RWPE1 (cell line): ENCODE measurements around the gene TNFRSF25.
A peak's percentile ranks its signal among the peaks of the same experiment; 100 is the strongest.

Source experiments
- CTCF ChIA-PET: fragments of 350-600 bp; sonication (Branson Sonifier 250); formaldehyde crosslinking; extraction: SDS; loops from one replicate; lab custom pipeline; 2021; lab: Yijun Ruan, JAX
- POLR2A ChIA-PET: fragments of 400-600 bp; formaldehyde crosslinking; extraction: SDS; loops from one replicate; lab custom pipeline; 2020; ENCODE audit warnings: antibody characterized with exemption; ENCODE audit not compliant: low non-redundant PET; lab: Yijun Ruan, JAX
- DNase-seq: peaks from one replicate; pipeline ENCODE4 v3.0.0; 2012; ENCODE audit warnings: low spot score
- H3K27ac ChIP-seq: fragments of 450-650 bp; 2 replicates; pipeline ENCODE4 v1.5.1; 2017
- CTCF ChIP-seq: fragments of 450-650 bp; conservative IDR thresholded peaks from 2 replicates; pipeline ENCODE4 v1.5.1; 2017; ENCODE audit warnings: low read depth, mild to moderate bottlenecking

Gene TNFRSF25

GRCh38 chr1:6466023-6466422 is at the start of gene TNFRSF25:
TSS of gene TNFRSF25 (minus strand) at chr1:6466173. CDS start at chr1:6466107, 66 bp downstream.
- ChIA-PET CTCF (interaction anchor here (0.6 kb wide), 1 partner anchor 168 kb away, joined by 3 read pairs; no protein-coding TSS in a partner anchor), POLR2A (no interaction called here)
- no peak for DNase-seq
- no peak for TF ChIP-seq CTCF
- H3K27ac ChIP-seq = peak within 1 kb of the TSS; percentile 52

GRCh38 chr1:6515771-6516170 is 49.8 kb upstream of the TNFRSF25 start:
- POLR2A ChIA-PET = no interaction called here
- TF ChIP-seq CTCF = no peak
- no peak for DNase-seq
- CTCF ChIA-PET = no interaction called here
- H3K27ac ChIP-seq = peak overlapping the region; percentile 20; the same call in 1 of the 2 replicates

- ChIA-PET POLR2A (no interaction called here), CTCF (interaction anchor here (1.0 to 1.3 kb wide), 2 partner anchors 8 to 10 kb away, joined by 3 to 6 read pairs; no protein-coding TSS in a partner anchor)
- no peak for DNase-seq
- no peak for TF ChIP-seq CTCF
- peak overlapping the region; percentile 15; the same call in 1 of the 2 replicates for H3K27ac ChIP-seq
These were observed 47.4 kb upstream of the TNFRSF25 start for GRCh38 chr1:6513320-6513801.

GRCh38 chr1:6512908-6513280 is 46.9 kb upstream of the TNFRSF25 start:
- CTCF ChIA-PET = interaction anchor here (1.0 to 1.3 kb wide), 2 partner anchors 9 to 10 kb away, joined by 3 to 6 read pairs; no protein-coding TSS in a partner anchor

GRCh38 chr1:6512245-6512907 is 46.4 kb upstream of the TNFRSF25 start:
- ChIA-PET POLR2A (no interaction called here), CTCF (interaction anchor here (0.6 to 1.3 kb wide), 4 partner anchors 9 to 214 kb away, joined by 3 to 6 read pairs (median 3); no protein-coding TSS in a partner anchor)
- TF ChIP-seq CTCF = no peak
- no peak for DNase-seq
- H3K27ac ChIP-seq = no peak overlapping the region

More at GRCh38 chr1:6512908-6513280, 46.9 kb upstream of the TNFRSF25 start:
- DNase-seq = no peak
- peak overlapping the region; percentile 15; the same call in 1 of the 2 replicates for H3K27ac ChIP-seq
- POLR2A ChIA-PET = no interaction called here
- TF ChIP-seq CTCF = no peak

- no peak overlapping the region for H3K27ac ChIP-seq
- POLR2A ChIA-PET = no interaction called here
- CTCF ChIA-PET = interaction anchor here (0.6 kb wide), 1 partner anchor 214 kb away, joined by 3 read pairs; no protein-coding TSS in a partner anchor
- TF ChIP-seq CTCF = no peak
- no peak for DNase-seq
These were observed 45.7 kb upstream of the TNFRSF25 start for GRCh38 chr1:6511561-6512244.
